GM12878 (cell line): ENCODE measurements around the gene SMG9.

Experiments used
- FOXK2 ChIP-seq: fragments of 450-650 bp; IDR thresholded peaks from 2 replicates; pipeline ENCODE4 v1.6.1; 2017; ENCODE audit warnings: mild to moderate bottlenecking, moderate library complexity
- TF ChIP-seq, protein P1 (sequence below): fragments of 450-650 bp; IDR thresholded peaks from 2 replicates; pipeline ENCODE4 v1.6.1; 2017; ENCODE audit warnings: borderline replicate concordance
- TF ChIP-seq, protein P2 (sequence below), 3 experiments: IDR thresholded peaks in 2 of 3; conservative IDR thresholded peaks in 1 of 3; 2 replicates each; pipeline ENCODE4 v1.5.1; 2011; ENCODE audit warnings: low read depth in 3 of 3, low read length in 3 of 3, mild to moderate bottlenecking in 3 of 3, control low read depth in 2 of 3, moderate library complexity in 2 of 3, inconsistent platforms in 1 of 3, mixed read lengths in 1 of 3; ENCODE audit not compliant: control insufficient read depth in 2 of 3, insufficient read depth in 1 of 3; ENCODE audit errors: extremely low read depth in 1 of 3
- TF ChIP-seq, protein P3 (sequence below): fragments of 450-650 bp; formaldehyde crosslinking; IDR thresholded peaks from 2 replicates; pipeline ENCODE4 v1.5.0; 2022; ENCODE audit warnings: mild to moderate bottlenecking, missing genetic modification characterization

DNA sequence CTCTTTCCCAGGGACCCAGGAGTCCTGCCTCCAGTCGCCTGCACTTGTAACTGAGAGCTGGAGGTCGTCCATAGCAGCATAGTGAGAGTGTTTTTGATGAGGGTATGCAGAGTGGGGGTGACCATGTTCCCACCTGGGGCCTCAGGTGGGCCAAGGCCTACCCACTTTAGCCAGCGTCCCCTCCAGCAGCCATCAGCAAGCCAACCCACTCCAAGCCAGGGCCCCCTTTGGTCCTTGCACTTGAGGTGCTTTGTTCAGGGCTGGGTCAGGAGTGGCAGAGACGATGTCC, 11.9 kb upstream of the SMG9 start:
- no peak for TF ChIP-seq FOXK2
- TF ChIP-seq, protein P1, sequence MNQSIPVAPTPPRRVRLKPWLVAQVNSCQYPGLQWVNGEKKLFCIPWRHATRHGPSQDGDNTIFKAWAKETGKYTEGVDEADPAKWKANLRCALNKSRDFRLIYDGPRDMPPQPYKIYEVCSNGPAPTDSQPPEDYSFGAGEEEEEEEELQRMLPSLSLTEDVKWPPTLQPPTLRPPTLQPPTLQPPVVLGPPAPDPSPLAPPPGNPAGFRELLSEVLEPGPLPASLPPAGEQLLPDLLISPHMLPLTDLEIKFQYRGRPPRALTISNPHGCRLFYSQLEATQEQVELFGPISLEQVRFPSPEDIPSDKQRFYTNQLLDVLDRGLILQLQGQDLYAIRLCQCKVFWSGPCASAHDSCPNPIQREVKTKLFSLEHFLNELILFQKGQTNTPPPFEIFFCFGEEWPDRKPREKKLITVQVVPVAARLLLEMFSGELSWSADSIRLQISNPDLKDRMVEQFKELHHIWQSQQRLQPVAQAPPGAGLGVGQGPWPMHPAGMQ, result no peak
- TF ChIP-seq, protein P2, sequence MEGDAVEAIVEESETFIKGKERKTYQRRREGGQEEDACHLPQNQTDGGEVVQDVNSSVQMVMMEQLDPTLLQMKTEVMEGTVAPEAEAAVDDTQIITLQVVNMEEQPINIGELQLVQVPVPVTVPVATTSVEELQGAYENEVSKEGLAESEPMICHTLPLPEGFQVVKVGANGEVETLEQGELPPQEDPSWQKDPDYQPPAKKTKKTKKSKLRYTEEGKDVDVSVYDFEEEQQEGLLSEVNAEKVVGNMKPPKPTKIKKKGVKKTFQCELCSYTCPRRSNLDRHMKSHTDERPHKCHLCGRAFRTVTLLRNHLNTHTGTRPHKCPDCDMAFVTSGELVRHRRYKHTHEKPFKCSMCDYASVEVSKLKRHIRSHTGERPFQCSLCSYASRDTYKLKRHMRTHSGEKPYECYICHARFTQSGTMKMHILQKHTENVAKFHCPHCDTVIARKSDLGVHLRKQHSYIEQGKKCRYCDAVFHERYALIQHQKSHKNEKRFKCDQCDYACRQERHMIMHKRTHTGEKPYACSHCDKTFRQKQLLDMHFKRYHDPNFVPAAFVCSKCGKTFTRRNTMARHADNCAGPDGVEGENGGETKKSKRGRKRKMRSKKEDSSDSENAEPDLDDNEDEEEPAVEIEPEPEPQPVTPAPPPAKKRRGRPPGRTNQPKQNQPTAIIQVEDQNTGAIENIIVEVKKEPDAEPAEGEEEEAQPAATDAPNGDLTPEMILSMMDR (IDR thresholded peaks at IDR 0.05 in 2 of 3, conservative IDR thresholded peaks at IDR 0.05 in 1 of 3; ENCODE audit: control insufficient read depth in 2 of 3, extremely low read depth in 1 of 3, insufficient read depth in 1 of 3, low read depth in 3 of 3, low read length in 3 of 3), result no peak
- TF ChIP-seq, protein P3, sequence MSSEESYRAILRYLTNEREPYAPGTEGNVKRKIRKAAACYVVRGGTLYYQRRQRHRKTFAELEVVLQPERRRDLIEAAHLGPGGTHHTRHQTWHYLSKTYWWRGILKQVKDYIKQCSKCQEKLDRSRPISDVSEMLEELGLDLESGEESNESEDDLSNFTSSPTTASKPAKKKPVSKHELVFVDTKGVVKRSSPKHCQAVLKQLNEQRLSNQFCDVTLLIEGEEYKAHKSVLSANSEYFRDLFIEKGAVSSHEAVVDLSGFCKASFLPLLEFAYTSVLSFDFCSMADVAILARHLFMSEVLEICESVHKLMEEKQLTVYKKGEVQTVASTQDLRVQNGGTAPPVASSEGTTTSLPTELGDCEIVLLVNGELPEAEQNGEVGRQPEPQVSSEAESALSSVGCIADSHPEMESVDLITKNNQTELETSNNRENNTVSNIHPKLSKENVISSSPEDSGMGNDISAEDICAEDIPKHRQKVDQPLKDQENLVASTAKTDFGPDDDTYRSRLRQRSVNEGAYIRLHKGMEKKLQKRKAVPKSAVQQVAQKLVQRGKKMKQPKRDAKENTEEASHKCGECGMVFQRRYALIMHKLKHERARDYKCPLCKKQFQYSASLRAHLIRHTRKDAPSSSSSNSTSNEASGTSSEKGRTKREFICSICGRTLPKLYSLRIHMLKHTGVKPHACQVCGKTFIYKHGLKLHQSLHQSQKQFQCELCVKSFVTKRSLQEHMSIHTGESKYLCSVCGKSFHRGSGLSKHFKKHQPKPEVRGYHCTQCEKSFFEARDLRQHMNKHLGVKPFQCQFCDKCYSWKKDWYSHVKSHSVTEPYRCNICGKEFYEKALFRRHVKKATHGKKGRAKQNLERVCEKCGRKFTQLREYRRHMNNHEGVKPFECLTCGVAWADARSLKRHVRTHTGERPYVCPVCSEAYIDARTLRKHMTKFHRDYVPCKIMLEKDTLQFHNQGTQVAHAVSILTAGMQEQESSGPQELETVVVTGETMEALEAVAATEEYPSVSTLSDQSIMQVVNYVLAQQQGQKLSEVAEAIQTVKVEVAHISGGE, result no peak
